Mesenchymal stem cell (in vitro differentiated cells and primary cell): ENCODE results near the gene TTYH3.
A peak's percentile ranks its signal among the peaks of the same experiment; 100 is the strongest.

Experiments used
- DNase-seq: peaks from one replicate; pipeline ENCODE4 v3.0.0-alpha.2; 2013
- H2AFZ ChIP-seq: one replicate; pipeline ENCODE4 v1.6.1; 2013; ENCODE audit warnings: low read depth, mild to moderate bottlenecking, control low read depth, inconsistent platforms, low read length, moderate library complexity
- H2AK5ac ChIP-seq: 2 replicates; pipeline ENCODE4 v1.6.1; 2013; ENCODE audit warnings: low read length, moderate library complexity, mild to moderate bottlenecking, inconsistent platforms; ENCODE audit not compliant: severe bottlenecking
- H2BK120ac ChIP-seq: one replicate; pipeline ENCODE4 v1.6.1; 2013; ENCODE audit warnings: low read depth, mild to moderate bottlenecking, inconsistent platforms, low read length, moderate library complexity
- H2BK12ac ChIP-seq, 2 experiments: one replicate each; pipeline ENCODE4 v1.6.1; 2013; ENCODE audit warnings: inconsistent platforms in 2 of 2, low read length in 2 of 2, mild to moderate bottlenecking in 2 of 2, moderate library complexity in 2 of 2, control low read depth in 1 of 2
- H2BK15ac ChIP-seq: one replicate; pipeline ENCODE4 v1.6.1; 2013; ENCODE audit warnings: mild to moderate bottlenecking, low read depth, inconsistent platforms; ENCODE audit not compliant: poor library complexity, severe bottlenecking
- H2BK5ac ChIP-seq: 2 replicates; pipeline ENCODE4 v1.6.1; 2013; ENCODE audit warnings: low read depth, mild to moderate bottlenecking, low read length, control low read depth, inconsistent platforms; ENCODE audit not compliant: poor library complexity, severe bottlenecking
- H3K14ac ChIP-seq, 2 experiments: one replicate each; pipeline ENCODE4 v1.6.1; 2013; ENCODE audit warnings: inconsistent platforms in 2 of 2, low read length in 2 of 2, control low read depth in 1 of 2, mild to moderate bottlenecking in 1 of 2, moderate library complexity in 1 of 2
- H3K18ac ChIP-seq, 2 experiments: one replicate each; pipeline ENCODE4 v1.6.1; 2013; ENCODE audit warnings: inconsistent platforms in 2 of 2, low read length in 2 of 2, control low read depth in 1 of 2, low read depth in 1 of 2, mild to moderate bottlenecking in 1 of 2
- H3K23ac ChIP-seq, 2 experiments: one replicate each; pipeline ENCODE4 v1.6.1; 2013; ENCODE audit warnings: inconsistent platforms in 2 of 2, low read length in 2 of 2, mild to moderate bottlenecking in 2 of 2, moderate library complexity in 2 of 2, control low read depth in 1 of 2
- H3K27ac ChIP-seq: 2 replicates; pipeline ENCODE4 v1.5.1; 2013; ENCODE audit warnings: mild to moderate bottlenecking, moderate library complexity, low read length, control low read depth, inconsistent platforms; ENCODE audit not compliant: poor library complexity, severe bottlenecking
- H3K27me3 ChIP-seq, 2 experiments: 2 replicates each; pipeline versions ENCODE4 v1.6.1 to v1.7.0; 2013; ENCODE audit warnings: low read length in 2 of 2, mild to moderate bottlenecking in 2 of 2, moderate library complexity in 2 of 2, control low read depth in 1 of 2, inconsistent platforms in 1 of 2; ENCODE audit not compliant: control insufficient read depth in 1 of 2, insufficient read depth in 1 of 2
- H3K36me3 ChIP-seq, 2 experiments: 2 replicates each; pipeline versions ENCODE4 v1.6.1 to v1.7.0; 2013; ENCODE audit warnings: low read length in 2 of 2, control low read depth in 1 of 2, inconsistent platforms in 1 of 2, low read depth in 1 of 2, mild to moderate bottlenecking in 1 of 2; ENCODE audit not compliant: insufficient read depth in 2 of 2, control insufficient read depth in 1 of 2
- H3K4ac ChIP-seq, 2 experiments: one replicate each; pipeline ENCODE4 v1.6.1; 2013; ENCODE audit warnings: inconsistent platforms in 2 of 2, low read length in 2 of 2, mild to moderate bottlenecking in 2 of 2, moderate library complexity in 2 of 2, control low read depth in 1 of 2, low read depth in 1 of 2
- H3K4me1 ChIP-seq: 2 replicates; pipeline ENCODE4 v1.6.1; 2013; ENCODE audit warnings: low read depth, low read length, control low read depth; ENCODE audit not compliant: control insufficient read depth, insufficient read depth
- H3K4me2 ChIP-seq: 2 replicates; pipeline ENCODE4 v1.6.1; 2013; ENCODE audit warnings: low read length, mild to moderate bottlenecking, inconsistent platforms; ENCODE audit not compliant: poor library complexity, severe bottlenecking
- H3K4me3 ChIP-seq, 2 experiments: 2 replicates each; pipeline versions ENCODE4 v1.5.1 to v1.7.0; 2013; ENCODE audit warnings: low read length in 2 of 2, mild to moderate bottlenecking in 2 of 2, control low read depth in 1 of 2, low read depth in 1 of 2; ENCODE audit not compliant: insufficient read depth in 1 of 2
- H3K79me1 ChIP-seq: replicated peaks from 2 replicates; pipeline ENCODE4 v1.6.1; 2013; ENCODE audit warnings: mild to moderate bottlenecking, control low read depth, low read length, inconsistent platforms; ENCODE audit not compliant: poor library complexity, severe bottlenecking
- H3K9ac ChIP-seq: 2 replicates; pipeline ENCODE4 v1.7.0; 2013; ENCODE audit warnings: mild to moderate bottlenecking, low read length, moderate library complexity
- H3K9me3 ChIP-seq: 2 replicates; pipeline ENCODE4 v1.7.0; 2013; ENCODE audit warnings: mild to moderate bottlenecking, low read length; ENCODE audit not compliant: control insufficient read depth
- H4K8ac ChIP-seq: one replicate; pipeline ENCODE4 v1.6.1; 2013; ENCODE audit warnings: inconsistent platforms, mild to moderate bottlenecking, low read length, moderate library complexity
- H4K91ac ChIP-seq: one replicate; pipeline ENCODE4 v1.6.1; 2013; ENCODE audit warnings: mild to moderate bottlenecking, low read length, inconsistent platforms
- WGBS: methylation state at CpG from one replicate; pipeline ENCODE4 v1.1.7; 2013; ENCODE audit warnings: mixed read lengths; 5-methylcytosine and 5-hydroxymethylcytosine counted together

Gene TTYH3

GRCh38 chr7:2614631-2615330 is 17.0 kb upstream of the TTYH3 start:
- peaks cover 8 to 25% of the 10 kb centered on the region in 2 experiments for H3K36me3 ChIP-seq
- no peak overlapping the region for H3K27ac ChIP-seq
- H3K79me1 ChIP-seq, result no peaks in the 10 kb centered on the region
- no peak overlapping the region for H4K91ac ChIP-seq
- H2BK120ac ChIP-seq, result no peak overlapping the region
- peak overlapping the region; percentile 50 for H3K9ac ChIP-seq
- 93% methylated on average over 21 of the region's 22 CpGs for WGBS
- H2BK12ac ChIP-seq, result no peak overlapping the region
- peaks cover 31% of the 10 kb centered on the region for H3K4me1 ChIP-seq
- no peak overlapping the region for H3K23ac ChIP-seq
- H2BK5ac ChIP-seq, result no peak overlapping the region
- H4K8ac ChIP-seq, result no peak overlapping the region
- H2BK15ac ChIP-seq, result no peak overlapping the region
- H3K27me3 ChIP-seq, result peaks cover 0 to 13% of the 10 kb centered on the region in 2 experiments
- H2AK5ac ChIP-seq, result no peak overlapping the region
- no peak overlapping the region for H2AFZ ChIP-seq
- DNase-seq, result no peak
- no peak overlapping the region for H3K4ac ChIP-seq
- H3K4me2 ChIP-seq, result no peak overlapping the region
- no peak overlapping the region for H3K18ac ChIP-seq
- peak overlapping the region in 1 of 2 experiments; percentile 63 for H3K4me3 ChIP-seq
- no peaks in the 10 kb centered on the region for H3K9me3 ChIP-seq
- no peak overlapping the region for H3K14ac ChIP-seq

GRCh38 chr7:2616387-2617324 is 15.1 kb upstream of the TTYH3 start:
- no peak overlapping the region for H4K8ac ChIP-seq
- no peak overlapping the region for H2BK12ac ChIP-seq
- no peak overlapping the region for H3K14ac ChIP-seq
- H2BK15ac ChIP-seq, result no peak overlapping the region
- no peak overlapping the region for H2BK120ac ChIP-seq
- peaks cover 30% of the 10 kb centered on the region for H3K4me1 ChIP-seq
- H3K18ac ChIP-seq, result no peak overlapping the region
- DNase-seq, result no peak
- 86% methylated on average over 32 of the region's 33 CpGs for WGBS
- H3K4me3 ChIP-seq, result peak overlapping the region in 1 of 2 experiments; percentile 5
- H2AK5ac ChIP-seq, result no peak overlapping the region
- H3K9ac ChIP-seq, result no peak overlapping the region
- peaks cover 0 to 10% of the 10 kb centered on the region in 2 experiments for H3K36me3 ChIP-seq
- no peaks in the 10 kb centered on the region for H3K79me1 ChIP-seq
- peaks cover 0 to 13% of the 10 kb centered on the region in 2 experiments for H3K27me3 ChIP-seq
- H3K9me3 ChIP-seq, result no peaks in the 10 kb centered on the region
- H2AFZ ChIP-seq, result no peak overlapping the region
- H3K4ac ChIP-seq, result no peak overlapping the region
- H2BK5ac ChIP-seq, result no peak overlapping the region
- H3K23ac ChIP-seq, result no peak overlapping the region
- H3K4me2 ChIP-seq, result no peak overlapping the region
- H4K91ac ChIP-seq, result no peak overlapping the region
- no peak overlapping the region for H3K27ac ChIP-seq

DNA sequence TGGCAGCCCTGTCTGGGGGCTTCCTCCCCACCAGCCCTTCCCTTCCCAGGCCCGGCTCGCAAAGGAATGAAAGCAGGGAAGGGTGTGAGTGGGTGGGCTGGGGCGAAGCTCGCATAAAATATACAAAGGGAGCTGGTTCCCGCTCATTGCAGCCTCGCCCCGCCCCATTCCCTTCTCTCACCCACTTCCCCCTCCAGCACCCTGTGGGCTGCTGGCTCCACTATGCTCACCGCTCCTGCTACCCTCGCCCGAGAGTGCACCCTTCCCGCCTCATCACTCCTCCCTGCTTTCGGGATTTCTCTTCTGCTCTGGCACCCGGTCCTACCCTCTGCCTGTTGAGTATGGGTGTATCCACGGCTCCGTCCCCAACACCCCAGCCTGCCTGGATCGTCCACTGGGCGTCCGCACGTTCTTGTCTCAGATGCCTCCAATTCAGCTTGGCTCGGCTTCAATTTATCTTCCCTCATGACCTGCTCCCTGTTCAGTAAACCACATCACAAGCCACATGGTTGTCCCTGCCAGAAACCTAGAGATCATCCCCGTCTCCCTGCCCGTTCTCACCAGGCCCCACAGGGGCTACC is 14.4 kb upstream of the TTYH3 start:
- H2BK5ac ChIP-seq, result no peak overlapping the region

GRCh38 chr7:2619116-2619515 is 12.7 kb upstream of the TTYH3 start:
- H2BK15ac ChIP-seq, result no peak overlapping the region
- H4K8ac ChIP-seq, result no peak overlapping the region
- H2BK12ac ChIP-seq, result no peak overlapping the region
- H3K79me1 ChIP-seq, result peaks cover 2% of the 10 kb centered on the region
- 74% methylated on average over 6 of the region's 9 CpGs for WGBS
- no peak overlapping the region for H3K14ac ChIP-seq
- H2AFZ ChIP-seq, result no peak overlapping the region
- DNase-seq, result peak; percentile 34
- H3K9me3 ChIP-seq, result no peaks in the 10 kb centered on the region
- peaks cover 0 to 3% of the 10 kb centered on the region in 2 experiments for H3K36me3 ChIP-seq
- no peak overlapping the region for H3K23ac ChIP-seq
- no peak overlapping the region for H2AK5ac ChIP-seq
- H3K9ac ChIP-seq, result peak overlapping the region; percentile 63
- H2BK5ac ChIP-seq, result no peak overlapping the region
- peaks cover 0 to 5% of the 10 kb centered on the region in 2 experiments for H3K27me3 ChIP-seq
- no peak overlapping the region for H2BK120ac ChIP-seq
- H3K4ac ChIP-seq, result no peak overlapping the region
- H3K4me2 ChIP-seq, result peak overlapping the region; percentile 5
- no peak overlapping the region for H3K27ac ChIP-seq
- peak overlapping the region in 1 of 2 experiments; percentile 68 for H3K4me3 ChIP-seq
- peaks cover 48% of the 10 kb centered on the region for H3K4me1 ChIP-seq
- H4K91ac ChIP-seq, result no peak overlapping the region
- H3K18ac ChIP-seq, result no peak overlapping the region

More for the DNA sequence above, 14.4 kb upstream of the TTYH3 start:
- Histone ChIP-seq H3K4me3 (no peak overlapping the region), H3K23ac (no peak overlapping the region), H4K91ac (no peak overlapping the region), H2BK15ac (no peak overlapping the region), H3K4me2 (no peak overlapping the region), H3K79me1 (no peaks in the 10 kb centered on the region), H3K9me3 (no peaks in the 10 kb centered on the region), H2BK12ac (no peak overlapping the region), H3K27me3 (peaks cover 0 to 13% of the 10 kb centered on the region in 2 experiments), H3K36me3 (peaks cover 0 to 10% of the 10 kb centered on the region in 2 experiments), H3K4ac (no peak overlapping the region), H3K27ac (no peak overlapping the region), H3K18ac (no peak overlapping the region), H3K4me1 (peaks cover 31% of the 10 kb centered on the region), H3K14ac (no peak overlapping the region), H2BK120ac (no peak overlapping the region), H2AK5ac (no peak overlapping the region), H3K9ac (no peak overlapping the region), H4K8ac (no peak overlapping the region), H2AFZ (no peak overlapping the region)
- no peak for DNase-seq
- WGBS, result 81% methylated on average over 20 of the region's 22 CpGs
